Keratinocyte (primary cell): ENCODE data around the gene SCAP. TPM values are rescaled to one million over a fixed set of nuclear protein-coding genes. Genes with fewer than 3 reads are reported as not detected.

Experiments
- DNase-seq: peaks from one replicate; pipeline ENCODE4 v3.0.0-alpha.2; 2011; ENCODE audit warnings: low read depth, missing footprints, low spot score
- FAIRE-seq: peaks from 2 replicates; lab custom pipeline; 2011; peaks lifted over from hg19 to GRCh38; lab: Jason Lieb, UNC
- H2AFZ ChIP-seq: 2 replicates; pipeline ENCODE4 v1.6.0; 2012; ENCODE audit warnings: low read length, control low read depth, inconsistent platforms; ENCODE audit not compliant: control insufficient read depth
- H3K27ac ChIP-seq: 2 replicates; pipeline ENCODE4 v1.5.1; 2011; ENCODE audit warnings: low read length; ENCODE audit not compliant: control insufficient read depth, insufficient read depth
- H3K27me3 ChIP-seq: 3 replicates; pipeline ENCODE4 v1.6.0; 2011; ENCODE audit warnings: low read length; ENCODE audit not compliant: control insufficient read depth, insufficient read depth; ENCODE audit errors: extremely low read depth
- H3K36me3 ChIP-seq, 2 experiments: 2 replicates in 1 of 2; 3 replicates in 1 of 2; pipeline ENCODE4 v1.5.1; 2011; ENCODE audit warnings: low read length in 2 of 2, mild to moderate bottlenecking in 1 of 2; ENCODE audit not compliant: control insufficient read depth in 2 of 2, insufficient read depth in 2 of 2; ENCODE audit errors: extremely low read depth in 1 of 2
- H3K4me1 ChIP-seq: 3 replicates; pipeline ENCODE4 v1.5.1; 2011; ENCODE audit warnings: low read length; ENCODE audit not compliant: control insufficient read depth, insufficient read depth; ENCODE audit errors: extremely low read depth
- H3K4me2 ChIP-seq: 3 replicates; pipeline ENCODE4 v1.6.0; 2011; ENCODE audit warnings: low read depth, low read length; ENCODE audit not compliant: control insufficient read depth, insufficient read depth; ENCODE audit errors: extremely low read depth
- H3K4me3 ChIP-seq, 3 experiments: fragments of 200-600 bp in 1 of 3; sonication (generic) in 1 of 3; 2 replicates in 2 of 3; 3 replicates in 1 of 3; pipeline ENCODE4 v1.5.1; 2011 to 2016; ENCODE audit warnings: low read length in 3 of 3, mild to moderate bottlenecking in 3 of 3, control low read depth in 2 of 3, inconsistent platforms in 1 of 3, low read depth in 1 of 3, mixed read lengths in 1 of 3, mixed run types in 1 of 3, moderate library complexity in 1 of 3; ENCODE audit not compliant: control insufficient read depth in 2 of 3, insufficient read depth in 2 of 3; ENCODE audit errors: extremely low read depth in 1 of 3
- H3K79me2 ChIP-seq: 2 replicates; pipeline ENCODE4 v1.6.0; 2012; ENCODE audit warnings: low read length; ENCODE audit not compliant: control insufficient read depth, insufficient read depth
- H3K9ac ChIP-seq: 3 replicates; pipeline ENCODE4 v1.6.0; 2011; ENCODE audit warnings: low read length; ENCODE audit not compliant: control insufficient read depth, insufficient read depth; ENCODE audit errors: extremely low read depth
- H3K9me1 ChIP-seq: 3 replicates; pipeline ENCODE4 v1.6.0; 2011; ENCODE audit warnings: low read length; ENCODE audit not compliant: control insufficient read depth, insufficient read depth; ENCODE audit errors: extremely low read depth
- H3K9me3 ChIP-seq: 2 replicates; pipeline ENCODE4 v1.5.1; 2012; ENCODE audit warnings: low read depth, low read length; ENCODE audit not compliant: control insufficient read depth
- H4K20me1 ChIP-seq: 3 replicates; pipeline ENCODE4 v1.6.0; 2011; ENCODE audit warnings: low read length; ENCODE audit not compliant: control insufficient read depth, insufficient read depth; ENCODE audit errors: extremely low read depth
- CTCF ChIP-seq, 3 experiments: IDR thresholded peaks in 1 of 3; conservative IDR thresholded peaks in 1 of 3; optimal IDR thresholded peaks in 1 of 3; 2 replicates in 2 of 3; 3 replicates in 1 of 3; pipeline versions ENCODE3 to v1.5.1; 2011; ENCODE audit warnings: low read length in 3 of 3, mild to moderate bottlenecking in 3 of 3, moderate library complexity in 2 of 3, control low read depth in 1 of 3, inconsistent platforms in 1 of 3; ENCODE audit not compliant: insufficient read depth in 2 of 3; ENCODE audit errors: extremely low read depth in 1 of 3
- EZH2 ChIP-seq: IDR thresholded peaks from one replicate; pipeline ENCODE4 v1.6.1; 2012; ENCODE audit warnings: inconsistent platforms, mild to moderate bottlenecking, low read length, moderate library complexity
- dilution Hi-C: fragments of 300-500 bp; cut with MboI; formaldehyde crosslinking; loops from one replicate; pipeline ENCODE4 v1.7.0; 2020; ENCODE audit warnings: low sequenced_read_pairs; ENCODE audit not compliant: extremely low pct_ligation_motif_present
- polyA plus RNA-seq, 5 experiments: library from polyadenylated mRNA; depleted of rRNA in 3 of 5; stranded (reverse) in 3 of 5; stranded (forward) in 1 of 5; unstranded in 1 of 5; fragments of >200 nt; gene quantifications; 1 replicate in 1 of 5; 2 replicates in 3 of 5; 3 replicates in 1 of 5; pipeline versions ENCODE4 v1.2.1 to v1.2.3, GENCODE V29; 2011 to 2012; ENCODE audit warnings: missing spikeins in 2 of 5, low read depth in 1 of 5, low replicate concordance in 1 of 5

The SCAP gene
- polyA plus RNA-seq, 1 donor (not counting 4 experiments of a cell fraction or from before 2014, with no cell fraction given) = 17.7 TPM

DNA sequence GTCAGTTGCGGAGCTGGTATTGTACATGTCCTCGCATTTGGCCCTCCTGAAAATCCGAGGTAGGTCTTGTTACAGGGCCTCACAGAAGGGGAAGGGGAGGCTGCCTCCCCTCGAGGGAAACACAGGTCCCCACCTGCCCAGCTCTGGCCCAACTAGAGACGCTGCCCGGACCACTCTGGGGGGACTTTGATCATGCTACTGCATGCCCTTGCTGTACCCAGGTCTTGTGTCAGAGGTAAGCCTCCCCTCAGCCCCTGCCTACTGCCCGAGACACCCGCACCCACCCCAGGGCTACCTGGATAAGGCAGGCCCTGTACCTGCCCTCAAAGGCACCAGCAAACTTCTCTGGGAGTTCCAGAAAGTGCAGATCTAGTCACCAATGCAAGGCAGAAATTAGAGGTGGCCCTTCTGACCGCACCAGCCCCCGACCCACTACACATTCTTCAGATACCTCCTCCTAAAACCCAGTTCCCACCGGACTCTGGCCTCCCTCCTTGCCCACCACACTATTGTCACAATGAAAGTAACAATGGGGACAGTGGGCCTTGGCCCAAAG, 981 bp upstream of the SCAP start:
- dilution Hi-C loops = no loop called here
- Histone ChIP-seq H3K4me2 (peak overlapping the region; percentile 73), H3K27ac (no peak overlapping the region), H3K4me1 (peaks cover 17% of the 10 kb centered on the region), H3K9me3 (no peaks in the 10 kb centered on the region), H3K9ac (no peak overlapping the region), H3K79me2 (peaks cover 30% of the 10 kb centered on the region), H3K4me3 (peak overlapping the region in 1 of 3 experiments; percentile 97), H3K36me3 (no peaks in the 10 kb centered on the region), H2AFZ (peak overlapping the region; percentile 85), H3K9me1 (no peaks in the 10 kb centered on the region), H4K20me1 (no peaks in the 10 kb centered on the region), H3K27me3 (no peaks in the 10 kb centered on the region)
- no peak for DNase-seq
- TF ChIP-seq CTCF (optimal IDR thresholded peaks at IDR 0.05 in 1 of 3, IDR thresholded peaks at IDR 0.05 in 1 of 3, conservative IDR thresholded peaks at IDR 0.05 in 1 of 3; ENCODE audit: extremely low read depth in 1 of 3, insufficient read depth in 2 of 3, low read length in 3 of 3) (no peak), EZH2 (no peak)
- no peak for FAIRE-seq

GRCh38 chr3:47476330-47476626, 537 bp upstream of the SCAP start:
- dilution Hi-C loops = no loop called here
- Histone ChIP-seq H3K9ac (peak overlapping the region; percentile 89), H3K27me3 (no peaks in the 10 kb centered on the region), H3K9me3 (no peaks in the 10 kb centered on the region), H3K4me2 (peak overlapping the region; percentile 73), H3K36me3 (no peaks in the 10 kb centered on the region), H2AFZ (peak overlapping the region; percentile 85), H3K27ac (peak overlapping the region; percentile 69), H3K4me3 (peak overlapping the region; percentile 86 to 99 (median 97)), H3K4me1 (peaks cover 17% of the 10 kb centered on the region), H3K79me2 (peaks cover 35% of the 10 kb centered on the region), H4K20me1 (no peaks in the 10 kb centered on the region), H3K9me1 (no peaks in the 10 kb centered on the region)
- TF ChIP-seq CTCF (optimal IDR thresholded peaks at IDR 0.05 in 1 of 3, IDR thresholded peaks at IDR 0.05 in 1 of 3, conservative IDR thresholded peaks at IDR 0.05 in 1 of 3; ENCODE audit: extremely low read depth in 1 of 3, insufficient read depth in 2 of 3, low read length in 3 of 3) (no peak), EZH2 (no peak)
- FAIRE-seq (no peak), DNase-seq (no peak)
